GM23338 (cell line): ENCODE results near the gene C1QTNF4. TPM values are rescaled to one million over a fixed set of nuclear protein-coding genes. Genes with fewer than 3 reads are reported as not detected.

Source experiments
- ATAC-seq: fragments of 200-7000 bp; cut with Tn5 transposase; 3 replicates; pipeline ENCODE4 v1.9.1; 2020
- DNase-seq: peaks from one replicate; pipeline ENCODE4 v3.0.0-alpha.2; 2015; ENCODE audit warnings: low spot score
- H2AFZ ChIP-seq: fragments of 200-600 bp; sonication (generic); 2 replicates; pipeline ENCODE4 v1.8.0; 2016; ENCODE audit warnings: antibody characterized with exemption, mild to moderate bottlenecking, moderate library complexity
- H3F3A ChIP-seq: fragments of 200-600 bp; sonication (generic); replicated peaks from 2 replicates; pipeline ENCODE4 v1.8.0; 2017; ENCODE audit warnings: antibody characterized with exemption, mixed run types, low read depth
- H3K27ac ChIP-seq: fragments of 200-600 bp; sonication (generic); 2 replicates; pipeline ENCODE4 v1.6.1; 2016; ENCODE audit warnings: low read depth
- H3K27me3 ChIP-seq: fragments of 200-600 bp; sonication (generic); 2 replicates; pipeline ENCODE4 v1.8.0; 2016; ENCODE audit warnings: mild to moderate bottlenecking, mixed run types, moderate library complexity; ENCODE audit not compliant: insufficient read depth
- H3K36me3 ChIP-seq: fragments of 200-600 bp; sonication (generic); 2 replicates; pipeline ENCODE4 v1.8.0; 2016; ENCODE audit warnings: mild to moderate bottlenecking; ENCODE audit not compliant: insufficient read depth
- H3K4me1 ChIP-seq: fragments of 200-600 bp; sonication (generic); 2 replicates; pipeline ENCODE4 v1.8.0; 2016; ENCODE audit warnings: mild to moderate bottlenecking, moderate library complexity; ENCODE audit not compliant: insufficient read depth
- H3K4me2 ChIP-seq: fragments of 200-600 bp; sonication (generic); 2 replicates; pipeline ENCODE4 v1.7.1; 2017; ENCODE audit warnings: mixed run types
- H3K4me3 ChIP-seq: fragments of 200-600 bp; sonication (generic); 2 replicates; pipeline ENCODE4 v1.6.1; 2016; ENCODE audit warnings: mixed run types
- H3K79me2 ChIP-seq: fragments of 200-600 bp; sonication (generic); replicated peaks from 2 replicates; pipeline ENCODE4 v1.8.0; 2017; ENCODE audit warnings: mild to moderate bottlenecking; ENCODE audit not compliant: insufficient read depth
- H3K9me2 ChIP-seq: fragments of 200-600 bp; sonication (generic); 2 replicates; pipeline ENCODE4 v1.8.0; 2017; ENCODE audit not compliant: insufficient read depth
- H4K20me1 ChIP-seq: fragments of 200-600 bp; sonication (generic); replicated peaks from 2 replicates; pipeline ENCODE4 v1.8.0; 2017; ENCODE audit warnings: mild to moderate bottlenecking; ENCODE audit not compliant: insufficient read depth
- H3K27ac Mint-ChIP-seq: 2 replicates; pipeline ENCODE4 v1.8.0; 2020; ENCODE audit warnings: inconsistent platforms, mild to moderate bottlenecking, moderate library complexity, mixed read lengths
- H3K27me3 Mint-ChIP-seq: 3 replicates; pipeline ENCODE4 v1.8.0; 2022; ENCODE audit warnings: low read depth, mild to moderate bottlenecking, moderate library complexity, mixed read lengths, inconsistent platforms; ENCODE audit not compliant: insufficient read depth, poor library complexity
- H3K36me3 Mint-ChIP-seq: 3 replicates; pipeline ENCODE4 v1.8.0; 2021; ENCODE audit warnings: low read depth, mild to moderate bottlenecking, inconsistent platforms, moderate library complexity, mixed read lengths
- H3K4me1 Mint-ChIP-seq: 3 replicates; pipeline ENCODE4 v1.8.0; 2020; ENCODE audit warnings: mild to moderate bottlenecking, inconsistent platforms, mixed read lengths
- H3K4me3 Mint-ChIP-seq: 3 replicates; pipeline ENCODE4 v1.8.0; 2021; ENCODE audit warnings: moderate library complexity, mild to moderate bottlenecking, inconsistent platforms, mixed read lengths
- H3K9me3 Mint-ChIP-seq: 3 replicates; pipeline ENCODE4 v1.8.0; 2020; ENCODE audit warnings: moderate library complexity, mild to moderate bottlenecking, inconsistent platforms, mixed read lengths
- CREB1 ChIP-seq: fragments of 250-450 bp; sonication (Bioruptor Pico); IDR thresholded peaks from 2 replicates; pipeline ENCODE4 v1.5.0; 2020; ENCODE audit warnings: low read depth, mild to moderate bottlenecking, moderate library complexity
- ETS1 ChIP-seq: IDR thresholded peaks from 2 replicates; pipeline ENCODE4 v1.6.1; 2016; ENCODE audit warnings: antibody characterized with exemption
- EZH2phosphoT487 ChIP-seq: fragments of 200-600 bp; sonication (generic); IDR thresholded peaks from one replicate; pipeline ENCODE4 v1.8.1; 2018; ENCODE audit warnings: antibody characterized with exemption; ENCODE audit not compliant: unreplicated experiment
- JUNB ChIP-seq: IDR thresholded peaks from one replicate; pipeline ENCODE4 v1.6.1; 2016; ENCODE audit warnings: antibody characterized with exemption; ENCODE audit not compliant: unreplicated experiment
- POLR2AphosphoS5 ChIP-seq: IDR thresholded peaks from 2 replicates; pipeline ENCODE4 v1.6.1; 2016; ENCODE audit warnings: antibody characterized with exemption, low read depth
- STAT1 ChIP-seq: IDR thresholded peaks from one replicate; pipeline ENCODE4 v1.6.1; 2016; ENCODE audit warnings: antibody characterized with exemption; ENCODE audit not compliant: unreplicated experiment
- ZNF114 ChIP-seq: fragments of 250-450 bp; sonication (Bioruptor Pico); IDR thresholded peaks from 2 replicates; pipeline ENCODE4 v1.5.0; 2020; ENCODE audit warnings: mild to moderate bottlenecking, moderate library complexity
- ZNF331 ChIP-seq: fragments of 250-450 bp; sonication (Bioruptor Pico); IDR thresholded peaks from 2 replicates; pipeline ENCODE4 v1.5.0; 2020; ENCODE audit warnings: low read depth, mild to moderate bottlenecking, moderate library complexity
- ZNF462 ChIP-seq: fragments of 250-450 bp; sonication (Bioruptor Pico); IDR thresholded peaks from 2 replicates; pipeline ENCODE4 v1.5.0; 2020; ENCODE audit warnings: mild to moderate bottlenecking, moderate library complexity
- polyA plus RNA-seq: library from polyadenylated mRNA; unstranded; fragments of >200 nt; fragmentation: Nextera tagmentation; extraction: Ambion mirVana; gene quantifications from 2 replicates; pipeline ENCODE4 v1.2.1, GENCODE V29; 2016
- total RNA-seq: library from RNA; depleted of rRNA; stranded (reverse); fragments of >200 nt; shearing (Covaris generic); gene quantifications from 2 replicates; pipeline ENCODE4 v1.2.3, GENCODE V29; 2014

Gene C1QTNF4
- total and polyA plus RNA-seq, 2 experiments from 2014 or later, result 5.2 to 6.6 TPM

- no peak for TF ChIP-seq ZNF462
- TF ChIP-seq STAT1, result no peak
- no peak for TF ChIP-seq ETS1
- no peak for TF ChIP-seq EZH2phosphoT487
- TF ChIP-seq ZNF114 (CRISPR knock-in tag), result no peak
Measured at GRCh38 chr11:47620836-47621378, 26.7 kb upstream of the C1QTNF4 start (continued).

- peaks cover 31% of the 10 kb centered on the region; the same call in 2 of the 3 replicates for H3K36me3 Mint-ChIP-seq
- Histone ChIP-seq H3K27ac (no peak overlapping the region), H3K27me3 (no peaks in the 10 kb centered on the region), H3K4me1 (no peaks in the 10 kb centered on the region), H4K20me1 (peaks cover 12% of the 10 kb centered on the region; the same call in 1 of the 2 replicates), H2AFZ (no peak overlapping the region), H3K4me2 (no peak overlapping the region), H3F3A (peaks cover 10% of the 10 kb centered on the region; the same call in 1 of the 2 replicates), H3K36me3 (peaks cover 19% of the 10 kb centered on the region), H3K79me2 (no peaks in the 10 kb centered on the region), H3K9me2 (no peaks in the 10 kb centered on the region), H3K4me3 (no peak overlapping the region)
- DNase-seq (no peak), ATAC-seq (no peak)
- H3K4me3 Mint-ChIP-seq, result no peak overlapping the region
- no peaks in the 10 kb centered on the region for H3K9me3 Mint-ChIP-seq
- no peak overlapping the region for H3K27ac Mint-ChIP-seq
- no peaks in the 10 kb centered on the region for H3K4me1 Mint-ChIP-seq
- H3K27me3 Mint-ChIP-seq, result no peaks in the 10 kb centered on the region
- no peak for TF ChIP-seq JUNB
- TF ChIP-seq STAT1, result no peak
- no peak for TF ChIP-seq ZNF331 (CRISPR knock-in tag)
- TF ChIP-seq CREB1 (CRISPR knock-in tag), result no peak
- no peak for TF ChIP-seq ZNF462
- no peak for TF ChIP-seq ZNF114 (CRISPR knock-in tag)
- TF ChIP-seq POLR2AphosphoS5, result no peak
Measured at GRCh38 chr11:47617417-47617809, 23.2 kb upstream of the C1QTNF4 start.
